Measurements from ENCODE around the gene RRP1.

Gene RRP1

DNA sequence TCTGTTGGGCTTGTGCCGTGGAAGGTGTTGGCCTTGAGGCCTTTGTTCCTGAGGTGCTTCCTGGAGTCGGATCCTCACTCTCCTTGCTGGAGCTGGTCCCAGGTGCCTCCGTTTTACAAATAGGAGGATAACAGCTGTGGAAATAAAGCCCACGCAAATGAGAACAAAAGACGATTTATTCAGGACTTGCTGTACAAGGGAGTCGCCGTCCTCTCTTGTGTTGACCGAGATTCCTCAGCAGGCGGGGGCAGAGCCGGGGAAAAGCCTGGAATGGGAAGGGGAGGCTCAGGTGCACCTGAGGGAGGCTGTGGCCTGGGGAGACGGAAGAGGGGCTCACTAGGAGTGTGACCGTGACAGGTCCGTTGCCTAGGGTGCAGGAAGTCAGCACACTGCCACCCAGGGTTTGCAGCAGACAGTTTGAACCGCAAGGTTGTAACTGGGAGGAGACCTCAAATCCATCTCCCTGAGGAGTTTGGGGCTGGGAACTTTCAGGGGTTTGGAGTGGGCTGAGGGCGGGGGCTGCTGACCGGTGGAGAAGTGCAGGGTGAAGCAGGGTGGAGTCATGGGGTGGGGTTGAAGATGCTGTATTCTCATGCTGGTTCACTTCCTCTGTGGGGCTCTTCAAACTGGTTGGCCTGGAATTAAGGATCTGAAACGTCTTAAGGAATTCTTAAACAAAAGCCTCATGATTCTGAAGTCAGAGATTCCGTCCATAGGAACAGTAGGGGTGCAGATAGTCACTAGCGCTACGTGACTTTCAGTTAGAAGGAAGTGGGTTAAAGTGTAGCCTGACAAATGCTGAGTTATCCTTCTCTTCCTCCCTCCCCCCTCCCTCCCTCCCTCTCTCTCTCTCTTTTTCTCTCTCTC, 10.7 kb upstream of the RRP1 start:
- Mint-ChIP-seq H3K27me3 (ENCODE audit: low read depth) (no peaks in the 10 kb centered on the region), H3K4me3 (peak overlapping the region; percentile 75), H3K36me3 (ENCODE audit: low read depth) (peaks cover 16% of the 10 kb centered on the region), H3K9me3 (no peaks in the 10 kb centered on the region), H3K27ac (peak overlapping the region; percentile 96), H3K4me1 (ENCODE audit: low read depth) (peaks cover 51% of the 10 kb centered on the region)

- Mint-ChIP-seq H3K4me3 (no peak overlapping the region), H3K4me1 (ENCODE audit: low read depth) (peaks cover 46% of the 10 kb centered on the region), H3K27me3 (ENCODE audit: low read depth) (no peaks in the 10 kb centered on the region), H3K27ac (peak overlapping the region; percentile 44), H3K9me3 (no peaks in the 10 kb centered on the region), H3K36me3 (ENCODE audit: low read depth) (peaks cover 6% of the 10 kb centered on the region)
These were observed 9.7 kb upstream of the RRP1 start for GRCh38 chr21:43779660-43780059.

DNA sequence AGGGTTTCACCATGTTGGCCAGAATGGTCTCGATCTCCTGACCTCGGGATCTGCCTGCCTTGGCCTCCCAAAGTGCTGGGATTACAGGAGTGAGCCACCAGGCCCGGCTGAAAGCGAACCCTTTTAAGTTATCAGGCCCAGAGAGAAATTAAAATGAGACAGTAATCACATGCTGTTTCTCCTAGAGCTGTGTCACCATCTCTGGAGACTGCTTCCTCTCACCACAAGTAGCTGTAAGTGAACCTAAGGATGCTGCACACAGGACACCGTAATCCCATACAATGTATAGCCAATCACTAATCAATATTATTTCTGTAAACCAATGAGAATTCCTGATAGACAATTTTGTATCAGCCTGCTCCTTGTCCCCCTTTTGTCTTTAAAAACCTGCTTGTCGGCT, 7.5 kb upstream of the RRP1 start:
- H3K27me3 Mint-ChIP-seq (ENCODE audit: low read depth) = no peaks in the 10 kb centered on the region
- no peaks in the 10 kb centered on the region for H3K9me3 Mint-ChIP-seq
- H3K36me3 Mint-ChIP-seq (ENCODE audit: low read depth) = no peaks in the 10 kb centered on the region
- H3K4me1 Mint-ChIP-seq (ENCODE audit: low read depth) = peaks cover 38% of the 10 kb centered on the region
- H3K4me3 Mint-ChIP-seq = no peak overlapping the region
- no peak overlapping the region for H3K27ac Mint-ChIP-seq

- Mint-ChIP-seq H3K27ac (peak overlapping the region; percentile 76), H3K4me3 (no peak overlapping the region), H3K9me3 (no peaks in the 10 kb centered on the region), H3K27me3 (ENCODE audit: low read depth) (no peaks in the 10 kb centered on the region), H3K36me3 (ENCODE audit: low read depth) (no peaks in the 10 kb centered on the region), H3K4me1 (ENCODE audit: low read depth) (peaks cover 36% of the 10 kb centered on the region)
These were observed 6.8 kb upstream of the RRP1 start for GRCh38 chr21:43782431-43783097.

GRCh38 chr21:43783098-43783700, 6.2 kb upstream of the RRP1 start:
- Mint-ChIP-seq H3K27ac (peak overlapping the region; percentile 76), H3K27me3 (ENCODE audit: low read depth) (no peaks in the 10 kb centered on the region)

GRCh38 chr21:43785134-43785533, 4.2 kb upstream of the RRP1 start:
- H3K9me3 Mint-ChIP-seq = no peaks in the 10 kb centered on the region
- H3K4me1 Mint-ChIP-seq (ENCODE audit: low read depth) = peaks cover 20% of the 10 kb centered on the region
- H3K4me3 Mint-ChIP-seq = no peak overlapping the region
- H3K36me3 Mint-ChIP-seq (ENCODE audit: low read depth) = no peaks in the 10 kb centered on the region
- H3K27me3 Mint-ChIP-seq (ENCODE audit: low read depth) = no peaks in the 10 kb centered on the region
- no peak overlapping the region for H3K27ac Mint-ChIP-seq

More at GRCh38 chr21:43783098-43783700, 6.2 kb upstream of the RRP1 start:
- H3K4me3 Mint-ChIP-seq = no peak overlapping the region
- H3K36me3 Mint-ChIP-seq (ENCODE audit: low read depth) = no peaks in the 10 kb centered on the region
- peaks cover 32% of the 10 kb centered on the region for H3K4me1 Mint-ChIP-seq (ENCODE audit: low read depth)
- H3K9me3 Mint-ChIP-seq = no peaks in the 10 kb centered on the region

DNA sequence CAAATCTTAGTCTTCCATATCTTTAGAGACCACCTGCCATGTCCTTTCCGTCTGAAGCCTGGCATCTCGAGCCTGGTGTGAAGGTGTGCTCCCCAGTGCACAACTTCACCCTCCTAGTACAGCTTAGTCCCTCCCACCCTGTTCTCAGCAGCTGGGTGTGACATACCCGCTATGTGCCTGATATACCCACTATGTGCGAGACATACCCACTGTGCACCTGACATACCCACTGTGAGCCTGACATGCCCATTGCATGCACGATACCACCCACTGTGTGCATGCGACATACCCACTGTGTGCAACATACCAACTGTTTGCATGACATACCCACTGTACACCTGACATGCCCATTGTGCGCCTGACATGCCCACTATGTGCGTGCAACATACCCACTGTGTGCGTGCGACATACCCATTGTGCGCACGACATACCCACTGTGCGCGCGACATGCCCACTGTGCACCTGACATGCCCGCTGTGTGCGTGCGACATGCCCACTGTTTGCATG, 3.0 kb upstream of the RRP1 start:
- no peak overlapping the region for H3K27ac Mint-ChIP-seq
- H3K27me3 Mint-ChIP-seq (ENCODE audit: low read depth) = no peaks in the 10 kb centered on the region

DNA sequence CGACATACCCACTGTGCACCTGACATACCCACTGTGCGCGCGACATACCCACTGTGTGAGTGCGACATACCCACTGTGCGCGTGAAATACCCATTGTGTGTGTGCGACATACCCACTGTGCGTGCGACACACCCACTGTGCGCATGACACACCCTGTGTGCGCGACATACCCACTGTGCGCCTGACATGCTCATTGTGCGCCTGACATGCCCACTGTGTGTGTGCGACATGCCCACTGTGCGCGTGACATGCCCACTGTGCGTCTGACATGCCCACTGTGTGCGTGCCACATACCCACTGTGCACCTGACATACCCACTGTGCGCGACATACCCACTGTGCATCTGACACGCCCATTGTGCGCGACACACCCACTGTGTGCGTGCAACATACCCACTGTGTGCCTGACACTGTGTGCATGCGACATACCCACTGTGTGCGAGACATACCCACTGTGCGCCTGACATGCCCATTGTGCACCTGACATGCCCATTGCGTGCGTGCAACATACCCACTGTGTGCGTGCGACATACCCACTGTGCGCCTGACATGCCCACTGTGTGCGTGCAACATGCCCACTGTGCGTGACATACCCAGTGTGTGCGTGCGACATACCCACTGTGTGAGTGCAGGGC, 2.5 kb upstream of the RRP1 start:
- Mint-ChIP-seq H3K4me3 (no peak overlapping the region), H3K27ac (no peak overlapping the region), H3K27me3 (ENCODE audit: low read depth) (no peaks in the 10 kb centered on the region), H3K9me3 (no peaks in the 10 kb centered on the region), H3K4me1 (ENCODE audit: low read depth) (peaks cover 32% of the 10 kb centered on the region), H3K36me3 (ENCODE audit: low read depth) (peaks cover under 1% of the 10 kb centered on the region)

More for the DNA sequence above, 3.0 kb upstream of the RRP1 start:
- Mint-ChIP-seq H3K36me3 (ENCODE audit: low read depth) (no peaks in the 10 kb centered on the region), H3K4me1 (ENCODE audit: low read depth) (peaks cover 30% of the 10 kb centered on the region), H3K4me3 (no peak overlapping the region), H3K9me3 (no peaks in the 10 kb centered on the region)

- Mint-ChIP-seq H3K27me3 (ENCODE audit: low read depth) (no peaks in the 10 kb centered on the region), H3K4me3 (peak overlapping the region; percentile 96), H3K9me3 (no peaks in the 10 kb centered on the region), H3K36me3 (ENCODE audit: low read depth) (peaks cover 9% of the 10 kb centered on the region), H3K27ac (peak overlapping the region; percentile 92), H3K4me1 (ENCODE audit: low read depth) (peaks cover 22% of the 10 kb centered on the region)
These were observed 690 bp downstream of the RRP1 start for GRCh38 chr21:43790010-43790524.

GRCh38 chr21:43792406-43792805, 3.0 kb downstream of the RRP1 start:
- Mint-ChIP-seq H3K36me3 (ENCODE audit: low read depth) (peaks cover 20% of the 10 kb centered on the region), H3K4me3 (peak overlapping the region; percentile 38), H3K9me3 (no peaks in the 10 kb centered on the region), H3K27ac (no peak overlapping the region), H3K4me1 (ENCODE audit: low read depth) (peaks cover 22% of the 10 kb centered on the region), H3K27me3 (ENCODE audit: low read depth) (no peaks in the 10 kb centered on the region)

DNA sequence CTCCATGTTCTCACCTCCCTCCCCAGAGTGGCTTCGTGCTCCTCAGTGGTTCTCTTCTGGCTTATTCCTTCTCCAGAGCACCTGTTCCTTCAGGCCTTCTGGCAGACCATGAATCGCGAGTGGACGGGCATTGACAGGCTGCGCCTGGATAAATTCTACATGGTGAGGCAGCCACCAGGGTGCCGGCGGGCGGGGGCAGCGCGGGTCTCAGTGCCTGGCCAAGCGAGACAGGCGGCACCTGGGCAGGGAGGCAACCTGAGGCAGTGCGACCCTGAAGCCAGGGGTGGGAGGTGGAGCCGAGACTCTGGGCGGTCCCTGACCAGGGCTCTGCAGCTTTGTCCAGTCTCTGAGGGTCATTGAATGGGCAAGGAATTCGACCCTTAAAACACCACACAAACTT, 3.9 kb downstream of the RRP1 start:
- H3K4me3 Mint-ChIP-seq = no peak overlapping the region
- H3K9me3 Mint-ChIP-seq = no peaks in the 10 kb centered on the region
- H3K4me1 Mint-ChIP-seq (ENCODE audit: low read depth) = peaks cover 22% of the 10 kb centered on the region
- peaks cover 22% of the 10 kb centered on the region for H3K36me3 Mint-ChIP-seq (ENCODE audit: low read depth)
- H3K27me3 Mint-ChIP-seq (ENCODE audit: low read depth) = no peaks in the 10 kb centered on the region
- H3K27ac Mint-ChIP-seq = no peak overlapping the region

GRCh38 chr21:43794311-43794710, 4.9 kb downstream of the RRP1 start:
- Mint-ChIP-seq H3K27me3 (ENCODE audit: low read depth) (no peaks in the 10 kb centered on the region), H3K9me3 (no peaks in the 10 kb centered on the region), H3K36me3 (ENCODE audit: low read depth) (peaks cover 30% of the 10 kb centered on the region), H3K27ac (no peak overlapping the region), H3K4me1 (ENCODE audit: low read depth) (peaks cover 22% of the 10 kb centered on the region), H3K4me3 (no peak overlapping the region)

GRCh38 chr21:43794857-43795256, 5.5 kb downstream of the RRP1 start:
- Mint-ChIP-seq H3K36me3 (ENCODE audit: low read depth) (peaks cover 30% of the 10 kb centered on the region), H3K9me3 (no peaks in the 10 kb centered on the region), H3K4me1 (ENCODE audit: low read depth) (peaks cover 21% of the 10 kb centered on the region), H3K27ac (no peak overlapping the region), H3K4me3 (no peak overlapping the region), H3K27me3 (ENCODE audit: low read depth) (no peaks in the 10 kb centered on the region)

DNA sequence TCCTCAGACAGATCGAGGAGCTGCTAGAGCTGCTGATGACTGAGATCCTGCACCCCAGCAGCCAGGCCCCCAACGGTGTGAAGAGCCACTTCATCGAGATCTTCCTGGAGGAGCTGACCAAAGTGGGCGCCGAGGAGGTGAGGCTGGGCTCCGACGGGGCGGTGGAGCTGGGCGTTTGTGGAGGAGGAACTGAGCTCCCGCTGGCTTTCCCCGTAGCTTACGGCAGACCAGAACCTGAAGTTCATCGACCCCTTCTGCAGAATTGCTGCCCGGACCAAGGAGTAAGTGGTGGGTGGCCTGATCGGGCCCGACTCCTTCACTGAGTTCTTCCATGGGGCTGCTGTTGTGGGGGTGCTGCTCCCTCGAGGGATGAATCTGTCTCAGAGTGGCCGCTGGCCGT, 8.0 kb downstream of the RRP1 start:
- Mint-ChIP-seq H3K36me3 (ENCODE audit: low read depth) (peaks cover 30% of the 10 kb centered on the region), H3K4me1 (ENCODE audit: low read depth) (peaks cover 2% of the 10 kb centered on the region), H3K4me3 (no peak overlapping the region), H3K27me3 (ENCODE audit: low read depth) (no peaks in the 10 kb centered on the region), H3K9me3 (no peaks in the 10 kb centered on the region), H3K27ac (no peak overlapping the region)
